GM13977 (cell line): Measurements from ENCODE around the gene MARCKS.

Source experiments
- DNase-seq: peaks from one replicate; pipeline ENCODE4 v3.0.0; 2012; ENCODE audit warnings: low spot score
- in situ Hi-C: fragments of 300-500 bp; cut with MboI; formaldehyde crosslinking; loops from one replicate; pipeline ENCODE4 v1.12.0; 2022; ENCODE audit warnings: low sequenced_read_pairs, low pct_unique_long_range_greater_than_20kb, mixed read lengths, inconsistent platforms; ENCODE audit not compliant: unreplicated experiment
- TF ChIP-seq, protein P1 (sequence below): IDR thresholded peaks from 2 replicates; pipeline ENCODE4 v1.5.1; 2012; ENCODE audit warnings: mild to moderate bottlenecking, control low read depth; ENCODE audit not compliant: insufficient read depth; ENCODE audit errors: extremely low read depth, missing control alignments

Gene MARCKS

GRCh38 chr6:113888956-113889630, 31.9 kb downstream of the MARCKS start:
- no peak for DNase-seq
- in situ Hi-C loops: no loop called here
- TF ChIP-seq, protein P1, sequence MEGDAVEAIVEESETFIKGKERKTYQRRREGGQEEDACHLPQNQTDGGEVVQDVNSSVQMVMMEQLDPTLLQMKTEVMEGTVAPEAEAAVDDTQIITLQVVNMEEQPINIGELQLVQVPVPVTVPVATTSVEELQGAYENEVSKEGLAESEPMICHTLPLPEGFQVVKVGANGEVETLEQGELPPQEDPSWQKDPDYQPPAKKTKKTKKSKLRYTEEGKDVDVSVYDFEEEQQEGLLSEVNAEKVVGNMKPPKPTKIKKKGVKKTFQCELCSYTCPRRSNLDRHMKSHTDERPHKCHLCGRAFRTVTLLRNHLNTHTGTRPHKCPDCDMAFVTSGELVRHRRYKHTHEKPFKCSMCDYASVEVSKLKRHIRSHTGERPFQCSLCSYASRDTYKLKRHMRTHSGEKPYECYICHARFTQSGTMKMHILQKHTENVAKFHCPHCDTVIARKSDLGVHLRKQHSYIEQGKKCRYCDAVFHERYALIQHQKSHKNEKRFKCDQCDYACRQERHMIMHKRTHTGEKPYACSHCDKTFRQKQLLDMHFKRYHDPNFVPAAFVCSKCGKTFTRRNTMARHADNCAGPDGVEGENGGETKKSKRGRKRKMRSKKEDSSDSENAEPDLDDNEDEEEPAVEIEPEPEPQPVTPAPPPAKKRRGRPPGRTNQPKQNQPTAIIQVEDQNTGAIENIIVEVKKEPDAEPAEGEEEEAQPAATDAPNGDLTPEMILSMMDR: no peak

DNA sequence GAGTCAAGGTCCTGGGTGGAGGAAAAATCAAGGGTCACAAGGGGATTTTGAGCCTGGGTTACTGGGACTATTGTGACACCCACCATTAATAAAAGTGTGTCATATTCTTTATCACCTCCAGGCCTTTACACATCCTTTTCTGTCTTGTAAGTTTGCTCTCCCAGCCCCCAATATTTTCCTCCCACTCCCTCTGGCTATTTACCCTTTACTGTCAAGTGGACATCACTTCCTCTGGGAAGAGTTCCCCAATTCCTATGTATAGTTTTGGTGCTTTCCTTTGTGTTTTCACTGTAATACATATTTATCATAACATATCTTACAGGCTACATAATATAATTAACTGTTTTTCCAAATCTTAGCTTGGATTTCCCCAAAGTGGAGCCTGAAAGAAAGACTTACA, 36.3 kb downstream of the MARCKS start:
- TF ChIP-seq, protein P1: no peak
- DNase-seq: no peak
- in situ Hi-C loops: no loop called here

- no peak for DNase-seq
- TF ChIP-seq, protein P1: no peak
- in situ Hi-C loops: no loop called here
These were observed 36.7 kb downstream of the MARCKS start for GRCh38 chr6:113893866-113894265.

- in situ Hi-C loops: no loop called here
- TF ChIP-seq, protein P1: no peak
- no peak for DNase-seq
These were observed 37.8 kb downstream of the MARCKS start for GRCh38 chr6:113894712-113895674.

DNA sequence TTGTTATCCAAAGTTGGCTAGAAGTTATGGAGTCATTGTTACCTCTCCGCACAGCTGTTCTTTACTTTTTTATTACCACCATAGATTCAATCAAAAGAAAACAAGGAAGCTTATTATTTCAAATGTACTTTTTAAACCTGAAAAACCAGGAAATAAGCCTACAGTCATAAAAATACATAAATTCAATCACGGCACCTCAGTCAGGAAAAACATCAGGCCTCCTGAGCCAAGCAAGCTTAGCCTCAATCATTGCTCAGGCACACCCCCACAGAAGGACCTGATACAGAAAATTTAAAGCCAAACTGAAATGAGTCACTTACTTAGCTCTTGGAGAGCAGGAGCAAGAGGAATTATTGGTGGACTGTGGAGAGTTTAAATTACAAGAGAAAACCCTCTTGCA, 44.3 kb downstream of the MARCKS start:
- TF ChIP-seq, protein P1: no peak
- no peak for DNase-seq
- in situ Hi-C loops: loop anchor here (10.0 to 25.0 kb wide), 2 partner anchors 1117 to 1714 kb away; no protein-coding TSS in a partner anchor

DNA sequence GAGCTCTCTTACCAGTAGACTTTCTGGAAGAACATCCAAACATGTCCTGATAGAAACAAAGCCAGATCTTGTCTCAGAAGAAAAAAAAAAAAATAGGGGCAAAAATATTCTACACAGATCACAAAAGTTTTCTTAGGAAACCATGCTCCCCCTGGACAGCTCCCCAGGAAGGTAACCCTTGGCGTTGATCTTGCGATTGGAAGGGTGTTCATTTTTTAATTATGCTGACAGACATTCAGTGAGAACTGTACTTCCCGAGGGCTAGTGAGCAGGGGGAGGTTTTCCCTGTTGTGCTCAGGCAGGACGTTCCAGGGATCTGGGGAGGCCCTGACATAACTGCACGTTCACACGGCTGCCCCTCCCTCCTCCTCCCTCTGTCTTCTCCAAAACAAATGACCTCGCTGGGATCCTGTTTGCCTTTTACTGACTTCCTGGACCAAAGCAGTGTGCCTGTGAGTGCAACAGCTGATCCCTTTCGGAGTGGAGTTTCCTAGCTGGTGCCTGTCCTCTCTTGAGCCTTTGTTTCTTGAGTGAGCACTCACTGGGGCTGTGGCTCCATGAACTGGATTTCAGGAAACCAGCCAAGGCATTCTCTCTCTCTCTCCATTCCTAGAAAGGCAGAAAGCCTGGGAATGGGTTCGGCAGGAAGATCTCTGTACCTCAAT, 46.7 kb downstream of the MARCKS start:
- TF ChIP-seq, protein P1: no peak
- DNase-seq: no peak
- in situ Hi-C loops: loop anchor here (10.0 to 25.0 kb wide), 2 partner anchors 1119 to 1716 kb away; no protein-coding TSS in a partner anchor
